Measurements from ENCODE around the gene UBAC2. TPM values are rescaled to one million over a fixed set of nuclear protein-coding genes. Genes with fewer than 3 reads are reported as not detected.

The UBAC2 gene
- total RNA-seq, 1 experiment from 2014 or later = 134 TPM

DNA sequence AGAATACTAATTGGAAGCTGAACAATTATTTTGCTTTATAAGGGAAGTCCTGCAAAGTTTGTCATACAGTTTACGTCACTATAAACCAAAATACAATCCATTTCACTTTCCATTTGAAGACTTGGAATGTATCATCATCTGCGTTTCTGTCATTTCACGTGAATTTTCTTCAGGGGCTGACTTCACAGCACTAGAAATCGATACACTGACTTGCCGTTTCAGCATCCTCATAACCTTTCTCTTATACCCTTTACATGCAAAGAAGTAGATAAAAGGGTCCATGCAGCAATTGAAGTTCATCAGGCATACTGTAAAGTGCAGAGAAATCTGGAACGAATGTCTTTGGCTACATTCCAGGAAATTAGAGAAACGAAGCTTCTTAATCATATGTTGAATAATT, 94.3 kb downstream of the UBAC2 start:
- H3K4me3 ChIP-seq = no peak overlapping the region
- H3K27ac ChIP-seq = no peak overlapping the region
- H3K4me1 ChIP-seq (replicated peaks) = no peaks in the 10 kb centered on the region; the same call in 1 of the 2 replicates
- no peak for DNase-seq (ENCODE audit: low read depth in 1 of 2, low spot score in 2 of 2)
- H3K9me3 ChIP-seq (replicated peaks) = no peaks in the 10 kb centered on the region
- no peaks in the 10 kb centered on the region for H3K27me3 ChIP-seq (replicated peaks)
- H3K36me3 ChIP-seq = peaks cover 14% of the 10 kb centered on the region

DNA sequence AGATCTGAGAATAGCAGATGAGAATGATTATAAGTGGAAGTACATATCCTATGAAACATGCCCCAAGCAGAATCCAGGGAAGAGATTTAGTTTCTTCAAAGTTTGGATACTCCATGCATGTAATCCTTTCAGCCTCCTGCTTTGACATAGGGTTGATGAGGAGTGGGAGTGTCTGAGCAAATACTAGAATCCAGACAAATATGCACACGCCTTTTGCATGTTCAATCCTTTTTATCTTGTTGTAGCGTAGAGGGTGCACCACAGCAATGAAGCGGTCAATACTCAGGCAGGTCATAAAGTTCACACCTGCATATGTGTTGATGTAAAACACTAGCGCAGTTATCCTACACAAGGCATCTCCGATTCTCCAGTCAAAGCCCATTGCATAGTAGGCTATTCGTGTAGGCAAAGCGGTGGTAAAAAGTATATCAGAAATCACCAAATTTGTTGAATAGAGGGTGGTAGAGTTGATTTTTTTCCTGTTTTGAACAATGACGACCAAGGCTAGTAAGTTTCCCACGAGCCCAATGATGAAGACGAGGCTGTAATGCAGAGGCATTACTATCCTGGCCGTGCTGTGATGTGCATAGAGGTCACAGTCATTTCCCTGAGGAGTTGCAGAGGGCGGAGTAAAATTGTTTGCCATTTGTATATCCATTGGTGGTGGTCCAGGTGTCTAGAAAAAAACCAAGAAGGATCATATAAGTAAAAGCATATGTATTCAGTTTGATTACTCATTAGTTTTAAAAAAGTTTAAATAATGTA, 95.0 kb downstream of the UBAC2 start:
- no peaks in the 10 kb centered on the region; the same call in 1 of the 2 replicates for H3K4me1 ChIP-seq (replicated peaks)
- no peaks in the 10 kb centered on the region for H3K27me3 ChIP-seq (replicated peaks)
- H3K9me3 ChIP-seq (replicated peaks) = no peaks in the 10 kb centered on the region
- H3K36me3 ChIP-seq = peaks cover 14% of the 10 kb centered on the region
- peak in 1 of 2 experiments; percentile 52 for DNase-seq (ENCODE audit: low read depth in 1 of 2, low spot score in 2 of 2)
- no peak overlapping the region for H3K27ac ChIP-seq
- no peak overlapping the region for H3K4me3 ChIP-seq

DNA sequence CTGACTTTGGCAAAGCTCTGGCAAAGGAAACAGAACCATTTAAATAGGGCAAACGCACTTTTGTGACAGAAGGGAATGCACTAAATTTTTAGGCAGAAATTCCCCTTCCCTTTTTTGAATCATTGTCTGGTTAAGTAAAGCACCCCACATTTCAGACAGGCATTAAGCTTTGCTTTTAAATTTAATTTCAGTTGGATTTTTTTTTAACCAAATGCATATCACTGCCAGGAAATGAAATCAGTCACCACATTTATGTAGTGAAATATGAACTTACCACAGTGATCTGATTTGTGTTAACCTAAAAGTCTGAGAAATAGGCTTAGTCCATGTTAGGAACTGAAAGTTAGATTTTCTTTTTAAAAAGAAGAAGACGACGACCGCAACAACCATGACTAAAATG, 95.7 kb downstream of the UBAC2 start:
- DNase-seq (ENCODE audit: low read depth in 1 of 2, low spot score in 2 of 2) = no peak
- H3K9me3 ChIP-seq (replicated peaks) = no peaks in the 10 kb centered on the region
- no peaks in the 10 kb centered on the region; the same call in 1 of the 2 replicates for H3K4me1 ChIP-seq (replicated peaks)
- H3K36me3 ChIP-seq = peaks cover 14% of the 10 kb centered on the region
- H3K27ac ChIP-seq = no peak overlapping the region
- H3K27me3 ChIP-seq (replicated peaks) = no peaks in the 10 kb centered on the region
- H3K4me3 ChIP-seq = no peak overlapping the region

DNA sequence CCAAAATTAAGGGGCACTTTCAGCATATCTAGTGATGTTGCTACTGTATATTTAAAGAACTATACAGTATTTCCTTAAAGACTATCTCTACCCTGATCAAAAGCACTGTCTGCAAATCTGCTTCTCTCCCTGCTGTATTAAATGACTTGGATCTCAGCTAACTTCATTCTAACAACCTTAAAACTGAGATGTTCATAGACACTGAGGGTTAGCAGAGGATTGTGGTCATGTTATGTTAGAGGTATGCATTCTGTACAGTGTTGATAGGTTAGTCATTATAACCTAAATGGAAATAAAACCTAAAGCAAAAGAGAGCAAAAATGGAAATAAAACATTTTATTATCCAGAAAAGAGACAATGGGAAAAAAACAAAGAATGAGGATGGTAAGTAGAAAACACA, 96.7 kb downstream of the UBAC2 start:
- DNase-seq (ENCODE audit: low read depth in 1 of 2, low spot score in 2 of 2) = no peak
- H3K27ac ChIP-seq = no peak overlapping the region

DNA sequence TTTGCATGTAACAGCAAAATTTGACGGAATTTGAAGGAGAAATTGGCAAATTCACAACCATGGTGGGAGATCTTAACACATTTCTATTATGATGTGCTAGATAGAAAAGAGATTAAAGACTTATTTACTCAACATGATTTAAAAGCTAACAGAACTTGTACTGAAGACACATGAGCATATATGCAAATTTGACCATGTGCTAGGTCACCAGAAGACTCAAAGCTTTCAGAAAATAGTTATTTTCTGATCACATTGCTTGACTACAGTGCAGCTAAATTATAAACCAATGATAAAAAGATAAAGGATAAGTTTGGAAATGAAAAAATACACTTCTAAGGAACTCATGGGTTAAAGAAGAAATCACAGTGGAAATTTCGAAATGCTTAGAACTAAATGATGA, 97.4 kb downstream of the UBAC2 start:
- H3K36me3 ChIP-seq = peaks cover 14% of the 10 kb centered on the region
- no peaks in the 10 kb centered on the region; the same call in 1 of the 2 replicates for H3K4me1 ChIP-seq (replicated peaks)
- no peaks in the 10 kb centered on the region for H3K9me3 ChIP-seq (replicated peaks)
- no peak for DNase-seq (ENCODE audit: low read depth in 1 of 2, low spot score in 2 of 2)
- no peak overlapping the region for H3K27ac ChIP-seq
- no peak overlapping the region for H3K4me3 ChIP-seq
- no peaks in the 10 kb centered on the region for H3K27me3 ChIP-seq (replicated peaks)

More for the DNA sequence above, 96.7 kb downstream of the UBAC2 start:
- no peaks in the 10 kb centered on the region; the same call in 1 of the 2 replicates for H3K4me1 ChIP-seq (replicated peaks)
- no peaks in the 10 kb centered on the region for H3K9me3 ChIP-seq (replicated peaks)
- no peak overlapping the region for H3K4me3 ChIP-seq
- no peaks in the 10 kb centered on the region for H3K27me3 ChIP-seq (replicated peaks)
- H3K36me3 ChIP-seq = peaks cover 14% of the 10 kb centered on the region

DNA sequence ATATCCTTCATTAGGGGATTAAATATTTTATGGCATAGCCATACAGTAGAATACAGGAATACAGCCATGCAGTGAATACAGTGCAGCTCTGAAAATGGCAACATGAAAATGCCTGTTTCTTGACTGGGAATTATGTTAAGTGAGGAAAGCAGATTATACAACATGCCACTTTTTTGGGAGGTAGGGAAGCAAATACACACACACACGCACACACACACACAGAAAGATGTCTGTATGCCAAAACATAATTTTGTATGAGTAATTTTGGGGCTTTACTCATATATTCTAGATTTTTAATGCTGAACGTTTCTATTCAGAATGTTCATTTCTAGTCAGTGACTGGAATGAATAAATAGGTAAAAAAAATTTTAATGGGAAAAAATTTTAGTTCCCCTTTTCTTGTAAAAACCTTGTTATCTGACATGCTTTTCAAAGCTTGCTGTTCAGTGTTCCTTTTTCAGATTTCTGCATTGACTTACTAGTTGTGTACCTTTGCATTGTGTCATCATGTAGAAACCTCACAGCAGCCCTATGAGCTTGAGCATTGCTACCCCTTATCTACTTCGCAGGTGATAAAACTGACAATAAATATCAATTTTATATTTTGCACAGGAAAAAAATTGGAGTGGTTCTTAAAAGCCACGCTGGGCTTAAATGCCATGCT, 98.7 kb downstream of the UBAC2 start:
- Histone ChIP-seq H3K36me3 (peaks cover 11% of the 10 kb centered on the region), H3K4me1 (replicated peaks) (no peaks in the 10 kb centered on the region; the same call in 1 of the 2 replicates), H3K4me3 (no peak overlapping the region), H3K9me3 (replicated peaks) (no peaks in the 10 kb centered on the region), H3K27me3 (replicated peaks) (no peaks in the 10 kb centered on the region), H3K27ac (no peak overlapping the region)
- no peak for DNase-seq (ENCODE audit: low read depth in 1 of 2, low spot score in 2 of 2)

DNA sequence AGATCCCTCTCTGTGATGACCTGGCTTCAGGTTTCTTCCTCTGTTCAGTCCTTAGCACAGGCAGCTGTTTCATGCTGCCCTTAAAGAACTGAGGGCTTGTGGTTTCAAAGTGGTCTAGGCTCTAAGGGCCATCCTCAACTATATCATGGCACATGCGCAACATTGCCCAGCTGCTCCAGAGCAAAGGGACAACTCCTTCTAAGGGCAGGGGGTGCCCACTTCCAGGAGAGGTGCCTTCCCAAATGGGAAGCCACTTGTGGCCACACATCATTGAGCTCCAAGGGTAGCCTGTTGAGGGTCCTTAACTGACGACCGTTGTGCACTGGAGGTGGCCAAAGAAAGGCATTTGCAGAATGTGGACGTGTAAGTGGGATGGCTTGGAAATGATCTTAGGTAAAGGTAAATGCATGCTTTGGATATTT, 99.3 kb downstream of the UBAC2 start:
- no peaks in the 10 kb centered on the region; the same call in 1 of the 2 replicates for H3K4me1 ChIP-seq (replicated peaks)

DNA sequence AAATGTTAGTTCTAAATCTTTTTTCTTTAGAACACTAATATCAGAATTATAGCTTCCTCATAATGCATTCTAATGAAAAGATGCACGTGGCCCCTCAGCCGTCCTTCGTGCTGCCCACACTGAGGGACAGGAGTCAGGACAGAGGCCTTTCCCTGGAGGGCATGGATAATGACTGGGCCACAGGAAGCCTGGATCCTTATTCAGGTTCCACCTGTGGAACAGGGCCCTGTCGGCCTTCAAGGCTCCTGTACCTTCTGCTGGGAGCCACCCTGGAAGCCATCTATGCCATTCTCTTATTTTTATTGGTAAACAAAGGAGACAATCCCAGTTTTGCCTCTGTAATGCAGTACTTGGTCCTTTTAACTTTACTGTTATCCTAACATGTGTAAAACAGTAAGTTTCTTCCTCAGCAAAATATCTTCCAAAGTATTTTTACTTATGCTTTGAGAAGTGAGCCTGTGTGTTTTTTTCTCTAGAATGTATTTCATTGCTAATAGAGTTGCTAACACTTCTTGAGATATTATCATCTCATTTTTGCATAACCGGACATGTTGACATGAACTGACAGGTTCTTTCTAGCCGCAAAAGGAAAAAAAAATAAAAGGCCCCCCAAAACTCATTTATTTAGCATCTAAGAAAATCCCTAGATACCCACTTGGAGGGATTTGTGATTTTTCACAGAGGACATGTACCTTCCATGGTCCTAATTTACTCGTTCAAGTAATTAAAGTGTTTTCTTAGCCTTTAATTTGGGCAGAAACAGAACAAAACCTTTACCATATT, 100.6 kb downstream of the UBAC2 start:
- Histone ChIP-seq H3K4me3 (no peak overlapping the region), H3K27ac (no peak overlapping the region), H3K27me3 (replicated peaks) (no peaks in the 10 kb centered on the region), H3K4me1 (replicated peaks) (peaks cover 3% of the 10 kb centered on the region), H3K36me3 (no peaks in the 10 kb centered on the region), H3K9me3 (replicated peaks) (no peaks in the 10 kb centered on the region)
- peak in 1 of 2 experiments; percentile 66 for DNase-seq (ENCODE audit: low read depth in 1 of 2, low spot score in 2 of 2)

More for the DNA sequence above, 99.3 kb downstream of the UBAC2 start:
- H3K27me3 ChIP-seq (replicated peaks) = no peaks in the 10 kb centered on the region
- H3K27ac ChIP-seq = no peak overlapping the region
- H3K9me3 ChIP-seq (replicated peaks) = no peaks in the 10 kb centered on the region
- H3K36me3 ChIP-seq = peaks cover 9% of the 10 kb centered on the region
- H3K4me3 ChIP-seq = no peak overlapping the region
- peak in 1 of 2 experiments; percentile 66 for DNase-seq (ENCODE audit: low read depth in 1 of 2, low spot score in 2 of 2)

DNA sequence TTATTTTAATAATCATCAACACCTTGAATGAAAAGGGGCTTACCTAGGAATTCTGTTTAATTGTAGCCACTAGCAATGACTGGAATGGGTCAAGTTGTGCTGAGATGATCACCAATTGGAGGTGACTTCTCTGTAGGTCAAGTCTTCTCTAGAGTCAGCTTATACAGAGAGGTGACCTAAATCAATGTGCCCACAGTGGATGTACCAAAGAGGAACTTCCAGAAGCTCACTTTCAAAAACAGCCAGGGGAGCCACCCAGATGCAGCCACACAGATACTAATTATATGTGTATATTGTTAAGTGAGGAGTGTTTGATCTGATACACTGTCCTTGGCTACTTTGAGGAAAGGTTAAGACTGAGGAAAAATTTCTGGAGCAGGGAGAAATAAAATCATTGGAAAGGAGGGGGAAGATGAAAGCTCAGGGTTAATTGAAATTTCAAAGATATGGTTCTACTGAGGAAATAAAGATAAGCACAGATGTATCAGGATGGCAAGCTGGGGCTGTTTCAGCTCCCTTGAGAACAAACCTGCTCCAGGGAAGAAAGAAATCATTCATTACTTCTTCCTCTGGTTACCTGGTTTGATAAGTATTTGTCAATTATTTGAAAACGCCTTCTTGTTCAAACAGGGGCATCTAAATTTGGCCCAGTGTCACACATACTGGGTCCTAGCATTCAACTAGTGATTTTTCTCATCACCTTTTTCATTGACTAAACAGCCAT, 101.4 kb downstream of the UBAC2 start:
- Histone ChIP-seq H3K27ac (no peak overlapping the region), H3K27me3 (replicated peaks) (no peaks in the 10 kb centered on the region), H3K9me3 (replicated peaks) (no peaks in the 10 kb centered on the region), H3K36me3 (no peaks in the 10 kb centered on the region), H3K4me1 (replicated peaks) (peaks cover 12% of the 10 kb centered on the region), H3K4me3 (no peak overlapping the region)
- no peak for DNase-seq (ENCODE audit: low read depth in 1 of 2, low spot score in 2 of 2)

DNA sequence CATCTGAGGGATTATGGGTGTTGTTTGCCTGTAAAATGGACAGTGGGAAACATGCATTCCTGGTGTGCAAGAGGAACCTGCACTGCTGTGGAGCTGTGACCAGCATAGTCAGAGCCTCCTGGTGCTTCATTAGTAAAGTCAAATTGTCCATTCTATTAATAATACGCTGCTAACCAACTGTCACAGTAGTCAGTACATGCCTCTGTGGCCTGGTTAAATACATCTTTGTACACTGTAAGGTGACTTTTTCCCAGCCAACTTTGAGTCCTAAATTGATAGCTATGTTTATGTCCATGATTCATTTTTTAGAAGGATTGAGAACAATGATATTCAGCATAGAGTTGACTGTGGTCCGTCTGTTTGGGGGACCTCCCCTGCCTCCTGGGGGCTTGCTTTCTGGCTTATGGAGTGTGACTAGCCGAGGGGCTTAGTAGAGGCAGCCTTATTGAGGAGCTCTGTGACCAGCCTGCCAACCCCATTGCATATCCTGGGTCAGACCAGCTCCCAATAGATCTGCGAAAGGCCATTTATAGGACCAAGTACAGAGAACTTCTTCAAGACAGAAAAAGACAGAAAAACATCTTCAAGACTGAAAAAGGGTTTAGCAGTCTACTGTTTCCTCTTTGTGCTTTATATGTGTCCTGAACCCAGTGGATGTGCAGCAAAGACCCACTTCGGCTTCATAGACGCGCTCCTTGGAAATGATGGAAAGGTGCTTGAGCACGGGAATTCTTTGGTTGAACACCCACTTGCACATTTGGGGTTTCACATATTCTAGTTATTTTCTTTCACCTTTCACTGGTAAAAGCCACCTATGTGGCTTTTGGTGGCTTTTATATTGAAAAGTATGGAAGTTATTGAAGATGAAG, 102.2 kb downstream of the UBAC2 start:
- Histone ChIP-seq H3K27ac (no peak overlapping the region), H3K4me1 (replicated peaks) (peaks cover 20% of the 10 kb centered on the region), H3K4me3 (no peak overlapping the region), H3K36me3 (no peaks in the 10 kb centered on the region), H3K9me3 (replicated peaks) (no peaks in the 10 kb centered on the region), H3K27me3 (replicated peaks) (no peaks in the 10 kb centered on the region)
- DNase-seq (ENCODE audit: low read depth in 1 of 2, low spot score in 2 of 2) = no peak

DNA sequence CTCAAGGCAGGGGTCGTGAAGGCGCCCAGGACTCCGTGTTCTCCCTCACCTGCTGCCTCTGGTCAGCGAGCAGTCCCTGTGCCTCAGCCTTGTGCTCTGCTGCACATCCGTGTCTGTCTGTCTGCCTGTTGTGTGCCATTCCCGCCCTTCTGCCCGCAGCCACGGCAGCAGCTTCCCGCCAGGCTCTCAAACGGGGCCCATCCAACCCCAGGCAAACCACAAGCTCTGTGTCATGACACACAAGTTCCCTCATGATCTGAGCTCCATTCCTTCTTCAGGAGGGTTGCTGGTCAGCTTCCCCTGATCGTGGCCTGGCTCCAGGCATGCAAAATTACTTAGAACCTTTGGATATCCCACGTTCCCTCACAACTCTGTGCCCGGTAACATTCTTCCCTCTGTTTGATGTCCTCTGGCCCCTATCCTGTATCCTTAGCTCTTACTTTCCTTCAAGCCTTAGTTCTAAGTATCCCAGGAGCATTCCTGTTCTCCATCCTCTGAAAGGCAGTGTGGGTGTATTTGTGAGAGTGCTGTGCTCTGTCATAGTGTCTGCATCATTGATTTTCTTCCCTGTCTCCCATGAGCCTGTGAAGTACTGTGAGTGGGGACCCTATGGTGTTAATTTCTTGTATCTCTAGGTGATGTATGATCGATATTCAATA, 103.3 kb downstream of the UBAC2 start:
- no peak overlapping the region for H3K4me3 ChIP-seq
- H3K9me3 ChIP-seq (replicated peaks) = peaks cover 3% of the 10 kb centered on the region; the same call in 1 of the 2 replicates
- peaks cover 4% of the 10 kb centered on the region; the same call in 1 of the 2 replicates for H3K36me3 ChIP-seq
- H3K27me3 ChIP-seq (replicated peaks) = no peaks in the 10 kb centered on the region
- no peak overlapping the region for H3K27ac ChIP-seq
- H3K4me1 ChIP-seq (replicated peaks) = peaks cover 31% of the 10 kb centered on the region
- no peak for DNase-seq (ENCODE audit: low read depth in 1 of 2, low spot score in 2 of 2)

DNA sequence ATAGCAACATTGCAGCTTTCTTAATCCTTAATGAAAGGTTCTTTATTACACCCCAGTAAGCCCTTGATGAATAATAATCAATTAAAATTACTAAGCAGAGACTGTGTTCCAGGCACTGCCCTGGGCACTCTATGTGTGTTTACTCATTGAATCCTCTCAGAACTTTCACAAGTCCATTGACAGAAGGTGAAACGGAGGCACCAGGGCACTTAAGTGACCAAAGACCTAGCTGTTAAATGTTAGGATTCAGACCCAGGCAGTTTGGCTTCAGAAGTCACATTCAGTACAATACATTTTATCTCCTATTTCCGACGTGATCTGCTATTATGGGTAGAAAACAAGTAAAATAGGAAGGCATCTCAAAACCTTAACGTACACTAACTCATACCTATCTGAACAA, 103.9 kb downstream of the UBAC2 start:
- H3K36me3 ChIP-seq = peaks cover 9% of the 10 kb centered on the region; the same call in 1 of the 2 replicates
- peaks cover 36% of the 10 kb centered on the region for H3K4me1 ChIP-seq (replicated peaks)
- H3K27ac ChIP-seq = no peak overlapping the region
- H3K9me3 ChIP-seq (replicated peaks) = peaks cover 4% of the 10 kb centered on the region; the same call in 1 of the 2 replicates
- H3K27me3 ChIP-seq (replicated peaks) = no peaks in the 10 kb centered on the region
- no peak overlapping the region for H3K4me3 ChIP-seq
- no peak for DNase-seq (ENCODE audit: low read depth in 1 of 2, low spot score in 2 of 2)
